ENCODE measurements around the gene LHPP.

- no peak for TF ChIP-seq ZNF274 (IDR thresholded peaks at IDR 0.05; ENCODE audit: low read depth, low read length)
- no peak for TF ChIP-seq YY1 (IDR thresholded peaks at IDR 0.05; ENCODE audit: insufficient read depth, insufficient read length)
Measured at GRCh38 chr10:124542336-124542735, 80.7 kb downstream of the LHPP start.
